ENCODE results near the gene RINL.
"Not testable (repeated sequence)": the region's sequence is repeated elsewhere in the genome, so short reads cannot be mapped to it uniquely, and the experiment has no call there.

The RINL gene

GRCh38 chr19:38834104-38834490, 44.0 kb downstream of the RINL start:
- no peak for TF ChIP-seq Cebpa-rat (IDR thresholded peaks at IDR 0.05)

GRCh38 chr19:38833092-38833425, 45.0 kb downstream of the RINL start:
- H4K20me1 ChIP-seq: peaks cover 18 to 35% (median 30%) of the 10 kb centered on the region in 11 experiments; a peak in 21 of 22 replicates
- peak overlapping the region in 7 of 11 experiments; percentile 21 to 90 (median 86); a peak in 9 of 22 replicates for H3K27ac ChIP-seq
- peaks cover 47 to 61% (median 55%) of the 10 kb centered on the region in 11 experiments for H3K36me3 ChIP-seq
- peak overlapping the region in 10 of 11 experiments; percentile 78 to 97 (median 86); a peak in 17 of 22 replicates for H3K4me2 ChIP-seq
- no peaks in the 10 kb centered on the region for H3K9me3 ChIP-seq (replicated peaks in 1 of 11)
- H3K27me3 ChIP-seq: no peaks in the 10 kb centered on the region
- peaks cover 21 to 42% (median 29%) of the 10 kb centered on the region in 10 experiments for H3K4me1 ChIP-seq
- H3K9ac ChIP-seq: 0 out of 22 replicates have a peak overlapping the region, but pooled peaks of 1 of the 11 experiments have one; percentile 6
- TF ChIP-seq Cebpa-rat (IDR thresholded peaks at IDR 0.05): no peak
- no peak overlapping the region for H3K4me3 ChIP-seq

More at GRCh38 chr19:38834104-38834490, 44.0 kb downstream of the RINL start:
- Histone ChIP-seq H3K4me2 (no peak overlapping the region), H3K9ac (no peak overlapping the region), H4K20me1 (peaks cover 28 to 45% (median 40%) of the 10 kb centered on the region in 11 experiments; a peak in 21 of 22 replicates), H3K27me3 (no peaks in the 10 kb centered on the region), H3K27ac (no peak overlapping the region), H3K9me3 (replicated peaks in 1 of 11) (no peaks in the 10 kb centered on the region), H3K4me3 (no peak overlapping the region), H3K4me1 (peaks cover 21 to 41% (median 29%) of the 10 kb centered on the region in 10 experiments), H3K36me3 (peaks cover 47 to 61% (median 56%) of the 10 kb centered on the region in 11 experiments)

- Histone ChIP-seq H3K4me2 (peak overlapping the region; percentile 81 to 98 (median 91)), H3K9ac (peak overlapping the region; percentile 81 to 90 (median 85)), H3K36me3 (peaks cover 41 to 58% (median 50%) of the 10 kb centered on the region in 11 experiments), H3K4me1 (peaks cover 21 to 42% (median 29%) of the 10 kb centered on the region in 10 experiments), H3K27ac (peak overlapping the region; percentile 71 to 90 (median 81)), H3K27me3 (no peaks in the 10 kb centered on the region), H3K9me3 (replicated peaks in 1 of 11) (no peaks in the 10 kb centered on the region), H4K20me1 (peaks cover 0 to 16% (median 11%) of the 10 kb centered on the region in 11 experiments; a peak in 19 of 22 replicates), H3K4me3 (peak overlapping the region; percentile 70 to 83 (median 74))
- TF ChIP-seq Cebpa-rat (IDR thresholded peaks at IDR 0.05): no peak
Observed at GRCh38 chr19:38831142-38831605, 46.9 kb downstream of the RINL start.

DNA sequence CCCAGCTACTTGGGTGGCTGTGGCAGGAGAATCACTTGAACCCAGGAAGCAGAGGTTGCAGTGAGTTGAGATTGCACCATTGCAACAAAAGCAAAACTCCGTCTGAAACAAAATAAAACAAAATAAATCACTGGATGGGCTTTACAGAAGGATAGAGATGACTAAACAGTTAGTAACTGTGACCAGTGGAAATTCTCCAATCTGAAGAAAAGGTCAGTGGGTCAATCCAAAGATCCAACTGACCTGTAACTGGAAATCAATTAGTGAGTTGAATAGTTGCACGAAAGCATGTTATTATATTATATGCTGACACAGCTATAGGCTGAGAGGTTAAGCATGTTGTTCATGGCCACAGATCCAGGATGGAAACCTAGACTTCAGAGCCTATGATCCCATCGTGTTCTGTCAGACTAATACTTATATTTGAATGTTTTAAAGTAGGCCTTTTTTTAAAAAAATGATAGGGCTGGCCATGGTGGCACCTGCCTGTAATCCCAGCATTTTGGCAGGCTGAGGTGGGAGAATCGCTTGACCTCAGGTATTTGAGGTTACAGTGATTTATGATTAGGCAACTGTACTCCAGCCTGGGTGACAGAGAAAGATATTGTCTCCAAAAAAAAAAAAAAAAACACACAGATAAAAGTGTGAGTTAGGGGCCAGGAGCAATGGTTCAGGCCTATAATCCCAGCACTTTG, 47.9 kb downstream of the RINL start:
- H3K27ac ChIP-seq: peak overlapping the region in 2 of 11 experiments; percentile 29 to 42; a peak in 1 of 22 replicates
- peaks cover 0 to 7% (median under 1%) of the 10 kb centered on the region in 11 experiments; a peak in 5 of 22 replicates for H4K20me1 ChIP-seq
- H3K27me3 ChIP-seq: no peaks in the 10 kb centered on the region
- peak overlapping the region; percentile 81 to 98 (median 91) for H3K4me2 ChIP-seq
- TF ChIP-seq Cebpa-rat (IDR thresholded peaks at IDR 0.05): no peak
- peak overlapping the region in 7 of 11 experiments; percentile 82 to 90 (median 86); a peak in 5 of 22 replicates for H3K9ac ChIP-seq
- H3K9me3 ChIP-seq (replicated peaks in 1 of 11): no peaks in the 10 kb centered on the region
- peaks cover 33 to 58% (median 50%) of the 10 kb centered on the region in 11 experiments for H3K36me3 ChIP-seq
- H3K4me3 ChIP-seq: peak overlapping the region in 3 of 10 experiments; percentile 71 to 83 (median 74); a peak in 4 of 20 replicates
- H3K4me1 ChIP-seq: peaks cover 21 to 42% (median 29%) of the 10 kb centered on the region in 10 experiments

- H3K4me2 ChIP-seq; H3K4me3 ChIP-seq; H4K20me1 ChIP-seq; H3K9me3 ChIP-seq (replicated peaks in 1 of 11); H3K9ac ChIP-seq; H3K27me3 ChIP-seq: not testable (repeated sequence)
- Histone ChIP-seq H3K27ac (peak overlapping the region in 4 of 11 experiments; percentile 17 to 42 (median 26); a peak in 5 of 22 replicates), H3K36me3 (peaks cover 39 to 62% (median 53%) of the 10 kb centered on the region in 11 experiments), H3K4me1 (peaks cover 21 to 42% (median 29%) of the 10 kb centered on the region in 10 experiments)
- TF ChIP-seq Cebpa-rat (IDR thresholded peaks at IDR 0.05): peak in 4 of 11 experiments; percentile 12 to 65 (median 46); a peak in 5 of 22 replicates
Observed at GRCh38 chr19:38829203-38829602, 48.9 kb downstream of the RINL start.

DNA sequence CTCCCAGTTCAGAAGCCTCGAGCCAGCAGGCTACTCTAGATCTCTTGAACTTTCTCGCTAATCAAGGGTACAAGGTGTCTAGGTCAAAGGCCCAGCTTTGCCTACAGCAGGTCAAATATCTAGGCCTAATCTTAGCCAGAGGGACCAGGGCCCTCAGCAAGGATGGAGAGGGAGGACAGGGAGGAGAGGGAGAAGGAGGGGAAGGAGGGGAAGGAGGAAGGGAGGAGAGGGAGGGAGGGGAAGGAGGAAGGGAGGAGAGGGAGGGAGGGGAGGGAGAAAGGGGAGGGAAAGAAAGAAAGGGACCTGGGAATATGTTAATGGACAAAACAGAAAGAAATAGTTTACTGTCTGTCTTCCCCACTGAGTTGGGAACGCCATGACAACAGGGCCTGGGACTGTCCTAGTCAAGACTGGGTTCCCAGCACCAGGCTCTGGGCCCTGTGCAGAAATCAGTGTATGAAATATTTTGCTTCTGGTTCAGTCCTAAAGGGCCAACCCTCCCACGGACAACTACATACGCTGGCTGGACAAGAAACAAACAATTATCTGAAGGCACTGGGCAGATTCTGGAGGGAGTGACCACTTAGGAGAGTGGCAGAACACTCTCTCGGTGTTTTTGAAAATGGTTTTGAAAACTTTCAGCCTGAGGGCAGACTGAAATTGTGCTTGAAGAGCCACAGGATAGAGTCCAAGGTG, 51.1 kb downstream of the RINL start:
- H3K9me3 ChIP-seq (replicated peaks in 1 of 11): peaks cover 7 to 23% (median 15%) of the 10 kb centered on the region in 11 experiments
- H3K27me3 ChIP-seq: no peaks in the 10 kb centered on the region
- H3K4me3 ChIP-seq: no peak overlapping the region
- H3K9ac ChIP-seq: peak overlapping the region in 1 of 11 experiments; percentile 25; a peak in 2 of 22 replicates
- no peaks in the 10 kb centered on the region for H4K20me1 ChIP-seq
- peaks cover 56 to 84% (median 72%) of the 10 kb centered on the region in 11 experiments for H3K36me3 ChIP-seq
- H3K4me2 ChIP-seq: no peak overlapping the region
- no peak for TF ChIP-seq Cebpa-rat (IDR thresholded peaks at IDR 0.05)
- peaks cover 10 to 27% (median 16%) of the 10 kb centered on the region in 10 experiments for H3K4me1 ChIP-seq
- H3K27ac ChIP-seq: no peak overlapping the region

DNA sequence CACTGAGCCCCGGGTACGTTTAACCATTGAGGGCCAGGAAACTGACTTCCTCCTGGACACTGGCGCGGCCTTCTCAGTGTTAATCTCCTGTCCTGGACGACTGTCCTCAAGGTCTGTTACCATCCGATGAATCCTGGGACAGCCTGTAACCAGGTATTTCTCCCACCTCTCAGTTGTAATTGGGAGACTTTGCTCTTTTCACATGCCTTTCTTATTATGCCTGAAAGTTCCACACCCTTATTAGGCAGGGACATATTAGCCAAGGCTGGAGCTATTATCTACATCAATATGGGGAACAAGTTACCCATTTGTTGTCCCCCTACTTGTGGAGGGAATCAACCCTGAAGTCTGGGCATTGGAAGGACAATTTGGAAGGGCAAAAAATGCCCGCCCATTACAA, 52.1 kb downstream of the RINL start:
- not testable (repeated sequence) for H3K27me3 ChIP-seq, H3K4me2 ChIP-seq, H3K9ac ChIP-seq, H4K20me1 ChIP-seq, H3K4me3 ChIP-seq, H3K27ac ChIP-seq
- peaks cover 62 to 94% (median 81%) of the 10 kb centered on the region in 11 experiments for H3K36me3 ChIP-seq
- H3K9me3 ChIP-seq (replicated peaks in 1 of 11): peaks cover 7 to 23% (median 15%) of the 10 kb centered on the region in 11 experiments
- peaks cover 5 to 22% (median 12%) of the 10 kb centered on the region in 10 experiments for H3K4me1 ChIP-seq

DNA sequence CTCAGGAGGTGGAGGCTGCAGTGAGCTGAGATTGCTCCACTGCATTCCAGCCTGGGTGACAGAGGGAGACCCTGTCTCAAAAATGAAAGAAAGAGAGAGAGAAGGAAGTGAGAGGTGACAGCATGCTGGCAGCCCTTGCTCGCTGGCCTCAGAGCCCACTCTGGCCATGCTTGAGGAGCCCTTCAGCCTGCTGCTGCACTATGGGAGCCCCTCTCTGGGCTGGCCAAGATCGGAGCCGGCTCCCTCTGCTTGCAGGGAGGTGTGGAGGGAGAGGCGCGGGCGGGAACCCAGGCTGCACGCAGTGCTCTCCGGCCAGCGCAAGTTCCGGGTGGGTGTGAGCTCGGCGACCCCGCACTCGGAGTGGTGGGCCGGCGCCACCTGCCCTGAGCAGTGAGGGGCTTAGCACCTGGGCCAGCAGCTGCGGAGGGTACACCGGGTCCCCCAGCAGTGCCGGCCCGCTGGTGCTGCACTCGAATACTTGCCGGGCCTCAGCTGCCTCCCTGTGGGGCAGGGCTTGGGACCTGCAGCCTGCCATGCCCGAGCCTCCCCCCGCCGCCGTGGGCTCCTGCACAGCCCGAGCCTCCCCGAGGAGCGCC, 56.7 kb downstream of the RINL start:
- H3K27me3 ChIP-seq, H3K4me2 ChIP-seq, H3K27ac ChIP-seq, H3K9ac ChIP-seq, H3K4me1 ChIP-seq, H3K4me3 ChIP-seq: not testable (repeated sequence)
- Histone ChIP-seq H3K9me3 (replicated peaks in 1 of 11) (peaks cover 7 to 23% (median 15%) of the 10 kb centered on the region in 11 experiments), H4K20me1 (peaks cover 0 to 15% (median 0%) of the 10 kb centered on the region in 11 experiments; a peak in 5 of 22 replicates), H3K36me3 (peaks cover 52 to 93% (median 75%) of the 10 kb centered on the region in 11 experiments)

All from BLaER1 treated with 17β-estradiol and CSF1 and Interleukin-3, amounts not matched to agents 10 nM and 100 nM (cell line).